Measurements from ENCODE around the gene CDH12. TPM values are rescaled to one million over a fixed set of nuclear protein-coding genes. Genes with fewer than 3 reads are reported as not detected.

The CDH12 gene
- total RNA-seq, 4 donors from 2014 or later = not detected

DNA sequence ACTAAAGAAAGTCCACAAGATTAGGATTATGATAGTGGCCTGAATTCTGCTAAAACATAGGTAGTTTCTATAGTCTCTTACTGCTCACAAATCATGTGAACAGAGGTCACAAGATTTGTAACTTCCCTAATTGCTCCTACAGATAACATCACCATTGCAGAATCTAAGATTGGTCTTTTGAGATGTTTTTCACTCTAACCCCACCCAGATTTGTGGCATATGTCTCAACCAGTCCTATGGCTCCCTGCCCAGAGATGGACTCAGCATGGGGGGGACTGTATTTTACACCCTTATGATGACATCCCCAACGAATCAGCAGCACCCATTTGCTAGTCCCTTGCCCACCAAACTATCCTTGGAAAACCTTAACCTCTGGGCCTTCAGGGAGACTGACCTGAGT is 1046.2 kb downstream of the CDH12 start:
- no peak overlapping the region for H3K4me3 ChIP-seq (replicated peaks in 1 of 3)
- no peak for DNase-seq
- H3K27me3 ChIP-seq = no peaks in the 10 kb centered on the region
- H3K4me1 ChIP-seq = no peaks in the 10 kb centered on the region
- WGBS, 2 donors = 0% methylated on average over 1 of the region's 1 CpG
- TF ChIP-seq POLR2A (IDR thresholded peaks at IDR 0.05) = no peak
- TF ChIP-seq, protein P1, sequence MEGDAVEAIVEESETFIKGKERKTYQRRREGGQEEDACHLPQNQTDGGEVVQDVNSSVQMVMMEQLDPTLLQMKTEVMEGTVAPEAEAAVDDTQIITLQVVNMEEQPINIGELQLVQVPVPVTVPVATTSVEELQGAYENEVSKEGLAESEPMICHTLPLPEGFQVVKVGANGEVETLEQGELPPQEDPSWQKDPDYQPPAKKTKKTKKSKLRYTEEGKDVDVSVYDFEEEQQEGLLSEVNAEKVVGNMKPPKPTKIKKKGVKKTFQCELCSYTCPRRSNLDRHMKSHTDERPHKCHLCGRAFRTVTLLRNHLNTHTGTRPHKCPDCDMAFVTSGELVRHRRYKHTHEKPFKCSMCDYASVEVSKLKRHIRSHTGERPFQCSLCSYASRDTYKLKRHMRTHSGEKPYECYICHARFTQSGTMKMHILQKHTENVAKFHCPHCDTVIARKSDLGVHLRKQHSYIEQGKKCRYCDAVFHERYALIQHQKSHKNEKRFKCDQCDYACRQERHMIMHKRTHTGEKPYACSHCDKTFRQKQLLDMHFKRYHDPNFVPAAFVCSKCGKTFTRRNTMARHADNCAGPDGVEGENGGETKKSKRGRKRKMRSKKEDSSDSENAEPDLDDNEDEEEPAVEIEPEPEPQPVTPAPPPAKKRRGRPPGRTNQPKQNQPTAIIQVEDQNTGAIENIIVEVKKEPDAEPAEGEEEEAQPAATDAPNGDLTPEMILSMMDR (IDR thresholded peaks at IDR 0.05) = no peak
- no peaks in the 10 kb centered on the region for H3K9me3 ChIP-seq
- intact Hi-C loops (cut with DNase I) = no loop called here
- H3K36me3 ChIP-seq = no peaks in the 10 kb centered on the region
- no peak overlapping the region for H3K27ac ChIP-seq

DNA sequence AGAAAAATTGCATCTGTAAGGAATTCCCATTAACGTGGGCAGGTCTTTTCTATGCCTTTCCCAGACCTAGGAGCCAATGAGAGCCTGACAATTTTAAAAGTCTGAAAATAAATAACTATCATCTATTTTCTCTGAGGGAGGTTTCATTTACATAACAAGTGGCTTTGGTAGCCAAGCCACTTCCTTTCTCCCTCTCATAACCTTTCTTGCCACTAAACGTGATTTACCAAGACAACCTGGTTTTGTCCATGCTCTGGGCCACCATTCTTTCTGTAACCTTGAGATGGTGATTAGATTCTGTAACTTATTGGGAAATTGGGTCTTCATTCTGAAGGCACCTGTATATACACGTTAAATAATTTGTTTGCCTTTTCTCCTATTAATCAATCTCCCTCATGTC is 1046.9 kb downstream of the CDH12 start:
- no peak overlapping the region for H3K4me3 ChIP-seq (replicated peaks in 1 of 3)
- H3K36me3 ChIP-seq = no peaks in the 10 kb centered on the region
- no peak overlapping the region for H3K27ac ChIP-seq
- H3K9me3 ChIP-seq = no peaks in the 10 kb centered on the region
- 79 to 80% methylated on average over 3 of the region's 3 CpGs for WGBS, 2 donors
- TF ChIP-seq POLR2A (IDR thresholded peaks at IDR 0.05) = no peak
- TF ChIP-seq, protein P1 (IDR thresholded peaks at IDR 0.05) = no peak
- H3K4me1 ChIP-seq = no peaks in the 10 kb centered on the region
- intact Hi-C loops (cut with DNase I) = no loop called here
- H3K27me3 ChIP-seq = no peaks in the 10 kb centered on the region
- no peak for DNase-seq

GRCh38 chr5:21802869-21803490 is 1050.2 kb downstream of the CDH12 start:
- intact Hi-C loops (cut with DNase I) = no loop called here
- Histone ChIP-seq H3K27ac (no peak overlapping the region), H3K27me3 (no peaks in the 10 kb centered on the region), H3K4me1 (no peaks in the 10 kb centered on the region), H3K36me3 (no peaks in the 10 kb centered on the region), H3K9me3 (no peaks in the 10 kb centered on the region), H3K4me3 (replicated peaks in 1 of 3) (no peak overlapping the region)
- TF ChIP-seq, protein P1 (IDR thresholded peaks at IDR 0.05) = peak in 3 of 6 experiments; percentile 32 to 43 (median 33)
- TF ChIP-seq POLR2A (IDR thresholded peaks at IDR 0.05) = no peak
- WGBS, 2 donors = 26 to 37% methylated on average over 4 of the region's 4 CpGs
- no peak for DNase-seq

GRCh38 chr5:21802100-21802499 is 1051.0 kb downstream of the CDH12 start:
- 93 to 96% methylated on average over 10 of the region's 10 CpGs for WGBS, 2 donors
- no peaks in the 10 kb centered on the region for H3K4me1 ChIP-seq
- H3K9me3 ChIP-seq = no peaks in the 10 kb centered on the region
- DNase-seq = no peak
- intact Hi-C loops (cut with DNase I) = no loop called here
- no peak overlapping the region for H3K4me3 ChIP-seq (replicated peaks in 1 of 3)
- TF ChIP-seq, protein P1 (IDR thresholded peaks at IDR 0.05) = no peak
- TF ChIP-seq POLR2A (IDR thresholded peaks at IDR 0.05) = no peak
- H3K36me3 ChIP-seq = no peaks in the 10 kb centered on the region
- no peaks in the 10 kb centered on the region for H3K27me3 ChIP-seq
- no peak overlapping the region for H3K27ac ChIP-seq

DNA sequence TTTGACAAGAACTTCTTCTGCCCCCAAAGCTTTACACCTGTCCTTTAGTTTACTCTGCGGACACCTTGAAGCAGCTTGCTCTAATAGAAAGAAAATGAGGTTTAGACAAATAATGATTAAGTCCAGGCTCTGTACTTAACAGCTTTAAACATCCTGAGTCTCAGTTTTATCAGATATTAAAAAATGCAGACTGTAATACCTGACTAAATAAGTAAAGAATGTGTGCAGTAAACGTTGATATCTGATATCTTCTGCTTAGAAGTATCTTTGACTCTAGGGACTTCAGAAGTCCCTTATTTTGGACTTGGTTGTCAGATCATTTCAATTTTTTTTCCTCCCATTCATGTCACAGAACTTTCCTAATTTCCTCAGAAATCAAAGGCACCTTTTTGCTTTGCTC is 1060.4 kb downstream of the CDH12 start:
- Histone ChIP-seq H3K27me3 (no peaks in the 10 kb centered on the region), H3K4me3 (replicated peaks in 1 of 3) (no peak overlapping the region), H3K4me1 (no peaks in the 10 kb centered on the region), H3K27ac (no peak overlapping the region), H3K36me3 (no peaks in the 10 kb centered on the region), H3K9me3 (no peaks in the 10 kb centered on the region)
- no peak for TF ChIP-seq POLR2A (IDR thresholded peaks at IDR 0.05)
- TF ChIP-seq, protein P1 (IDR thresholded peaks at IDR 0.05) = no peak
- intact Hi-C loops (cut with DNase I) = no loop called here
- 66 to 68% methylated on average over 2 of the region's 2 CpGs for WGBS, 2 donors
- DNase-seq = no peak

Data from thyroid gland (tissue), 4 donors.